GM23338 (cell line): ENCODE data around the gene PRKCD.
A peak's percentile ranks its signal among the peaks of the same experiment; 100 is the strongest.

Experiments
- CREB1 ChIP-seq: fragments of 250-450 bp; sonication (Bioruptor Pico); IDR thresholded peaks from 2 replicates; pipeline ENCODE4 v1.5.0; 2020; ENCODE audit warnings: low read depth, mild to moderate bottlenecking, moderate library complexity
- CTCF ChIP-seq, 2 experiments: fragments of 200-600 bp in 1 of 2; sonication (generic) in 1 of 2; conservative IDR thresholded peaks; 2 replicates each; pipeline versions ENCODE4 v1.5.1 to v1.6.1; 2016 to 2017; ENCODE audit warnings: antibody characterized with exemption in 2 of 2, low read depth in 2 of 2, mild to moderate bottlenecking in 2 of 2, moderate library complexity in 1 of 2
- EZH2 ChIP-seq: fragments of 200-600 bp; sonication (generic); IDR thresholded peaks from one replicate; pipeline ENCODE4 v1.8.0; 2017; ENCODE audit warnings: antibody characterized with exemption, mild to moderate bottlenecking, low read depth; ENCODE audit not compliant: unreplicated experiment
- EZH2phosphoT487 ChIP-seq: fragments of 200-600 bp; sonication (generic); IDR thresholded peaks from one replicate; pipeline ENCODE4 v1.8.1; 2018; ENCODE audit warnings: antibody characterized with exemption; ENCODE audit not compliant: unreplicated experiment
- NANOG ChIP-seq: IDR thresholded peaks from 2 replicates; pipeline ENCODE4 v1.6.1; 2016; ENCODE audit warnings: antibody characterized with exemption, borderline replicate concordance
- POLR2AphosphoS5 ChIP-seq: IDR thresholded peaks from 2 replicates; pipeline ENCODE4 v1.6.1; 2016; ENCODE audit warnings: antibody characterized with exemption, low read depth
- REST ChIP-seq: IDR thresholded peaks from one replicate; pipeline ENCODE4 v1.6.1; 2018; ENCODE audit warnings: antibody characterized with exemption; ENCODE audit not compliant: unreplicated experiment
- STAT1 ChIP-seq: IDR thresholded peaks from one replicate; pipeline ENCODE4 v1.6.1; 2016; ENCODE audit warnings: antibody characterized with exemption; ENCODE audit not compliant: unreplicated experiment

- TF ChIP-seq CREB1 (CRISPR knock-in tag) (no peak), CTCF (conservative IDR thresholded peaks at IDR 0.05; ENCODE audit: low read depth in 2 of 2) (no peak), EZH2 (no peak), POLR2AphosphoS5 (no peak), REST (peak; percentile 16), STAT1 (no peak), NANOG (no peak), EZH2phosphoT487 (no peak)
Measured at GRCh38 chr3:53159156-53160060, 1.6 kb upstream of the PRKCD start.
